GM03348 (cell line): ENCODE measurements around the gene COL26A1.
"Not testable (repeated sequence)": the region's sequence is repeated elsewhere in the genome, so short reads cannot be mapped to it uniquely, and the experiment has no call there.

Source experiments
- DNase-seq: peaks from one replicate; pipeline ENCODE4 v3.0.0; 2012; ENCODE audit warnings: low spot score

The COL26A1 gene

GRCh38 chr7:101553771-101554445 is 191.2 kb downstream of the COL26A1 start:
- no peak for DNase-seq

GRCh38 chr7:101554584-101555268 is 192.1 kb downstream of the COL26A1 start:
- DNase-seq, result no peak

- no peak for DNase-seq
Observed at GRCh38 chr7:101555269-101555920, 192.7 kb downstream of the COL26A1 start.

- DNase-seq, result no peak
Observed at GRCh38 chr7:101555921-101556275, 193.2 kb downstream of the COL26A1 start.

- no peak for DNase-seq
Observed at GRCh38 chr7:101556453-101556968, 193.8 kb downstream of the COL26A1 start.

- DNase-seq, result no peak
Observed at GRCh38 chr7:101557421-101557820, 194.7 kb downstream of the COL26A1 start.

GRCh38 chr7:101557978-101558741 is 195.5 kb downstream of the COL26A1 start:
- DNase-seq, result no peak

GRCh38 chr7:101558742-101559325 is 196.2 kb downstream of the COL26A1 start:
- DNase-seq, result no peak

- DNase-seq, result no peak
Observed at GRCh38 chr7:101559586-101559985, 196.9 kb downstream of the COL26A1 start.

GRCh38 chr7:101560021-101560420 is 197.3 kb downstream of the COL26A1 start:
- not testable (repeated sequence) for DNase-seq

GRCh38 chr7:101560856-101561255 is 198.2 kb downstream of the COL26A1 start:
- DNase-seq, result no peak

GRCh38 chr7:101561293-101561692 is 198.6 kb downstream of the COL26A1 start:
- DNase-seq, result not testable (repeated sequence)

GRCh38 chr7:101562531-101563197 is 200.0 kb downstream of the COL26A1 start:
- no peak for DNase-seq

- no peak for DNase-seq
Observed at GRCh38 chr7:101563198-101563901, 200.7 kb downstream of the COL26A1 start.

GRCh38 chr7:101563943-101564777 is 201.5 kb downstream of the COL26A1 start:
- no peak for DNase-seq

GRCh38 chr7:101564778-101565211 is 202.1 kb downstream of the COL26A1 start:
- DNase-seq, result no peak

GRCh38 chr7:101565601-101566209 is 203.0 kb downstream of the COL26A1 start:
- DNase-seq, result no peak

- DNase-seq, result no peak
Observed at GRCh38 chr7:101567230-101567629, 204.6 kb downstream of the COL26A1 start.

- DNase-seq, result no peak
Observed at GRCh38 chr7:101572156-101572555, 209.5 kb downstream of the COL26A1 start.
